Measurements from ENCODE around the gene SPAG16. TPM values are rescaled to one million over a fixed set of nuclear protein-coding genes. Genes with fewer than 3 reads are reported as not detected.

Gene SPAG16
- total RNA-seq, 1 donor from 2014 or later, result 16.7 TPM

DNA sequence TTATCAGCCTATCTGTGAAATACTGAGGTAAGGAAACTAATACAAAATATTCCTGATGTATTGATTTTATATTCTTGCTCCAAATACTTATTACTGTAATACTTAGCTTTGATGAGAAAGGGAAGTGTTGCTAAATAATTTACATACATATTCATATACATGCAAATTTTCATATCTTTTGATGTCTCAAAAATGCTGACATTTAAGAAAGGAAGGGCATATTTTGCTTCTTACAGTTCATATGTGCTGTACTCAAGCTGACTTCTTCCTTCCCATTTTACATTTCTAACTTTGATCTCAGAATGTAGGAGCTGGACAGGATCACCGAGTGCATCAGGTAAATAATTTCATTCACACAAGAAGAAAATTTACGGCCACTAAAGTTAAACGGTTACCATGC is 727.4 kb downstream of the SPAG16 start:
- no peak overlapping the region for H2AFZ ChIP-seq (ENCODE audit: low read depth, low read length)
- no peak overlapping the region for H3K4me3 Mint-ChIP-seq (ENCODE audit: unreplicated experiment)

GRCh38 chr2:214014551-214015220 is 730.4 kb downstream of the SPAG16 start:
- no peak overlapping the region for H2AFZ ChIP-seq (ENCODE audit: low read depth, low read length)
- no peak overlapping the region for H3K4me3 Mint-ChIP-seq (ENCODE audit: unreplicated experiment)
- FAIRE-seq (no peak), DNase-seq (ENCODE audit: low read depth) (no peak)
- no peaks in the 10 kb centered on the region for H4K20me1 ChIP-seq (ENCODE audit: insufficient read depth, low read length)
- no peaks in the 10 kb centered on the region for H3K9me3 Mint-ChIP-seq (ENCODE audit: unreplicated experiment)
- no peak overlapping the region for H3K4me3 ChIP-seq (ENCODE audit: insufficient read depth, low read depth, low read length)
- H3K79me2 ChIP-seq (ENCODE audit: insufficient read depth, low read length), result no peaks in the 10 kb centered on the region
- TF ChIP-seq CTCF (IDR thresholded peaks at IDR 0.05; ENCODE audit: insufficient read depth, low read depth, low read length) (no peak), EZH2 (IDR thresholded peaks at IDR 0.05; ENCODE audit: insufficient read depth, low read length) (no peak)
- H3K9ac ChIP-seq (ENCODE audit: low read length), result no peak overlapping the region
- no peak overlapping the region for H3K27ac Mint-ChIP-seq (ENCODE audit: unreplicated experiment)
- peaks cover 13% of the 10 kb centered on the region for H3K4me1 ChIP-seq (ENCODE audit: insufficient read depth, low read length)
- no peak overlapping the region for H3K4me2 ChIP-seq (ENCODE audit: low read length)
- no peaks in the 10 kb centered on the region for H3K36me3 ChIP-seq (ENCODE audit: insufficient read depth, low read length)
- no peak overlapping the region for H3K27ac ChIP-seq (ENCODE audit: low read depth, low read length)
- peaks cover 10% of the 10 kb centered on the region for H3K4me1 Mint-ChIP-seq (ENCODE audit: low read depth, unreplicated experiment)
- H3K27me3 ChIP-seq (ENCODE audit: insufficient read depth, low read length), result no peaks in the 10 kb centered on the region
- H3K9me3 ChIP-seq (ENCODE audit: insufficient read depth, low read depth, low read length), result no peaks in the 10 kb centered on the region
- no peaks in the 10 kb centered on the region for H3K27me3 Mint-ChIP-seq (ENCODE audit: low read depth, unreplicated experiment)
- no peaks in the 10 kb centered on the region for H3K36me3 Mint-ChIP-seq (ENCODE audit: low read depth, unreplicated experiment)

More for the DNA sequence above, 727.4 kb downstream of the SPAG16 start:
- no peaks in the 10 kb centered on the region for H4K20me1 ChIP-seq (ENCODE audit: insufficient read depth, low read length)
- DNase-seq (ENCODE audit: low read depth), result no peak
- H3K79me2 ChIP-seq (ENCODE audit: insufficient read depth, low read length), result no peaks in the 10 kb centered on the region
- H3K9me3 ChIP-seq (ENCODE audit: insufficient read depth, low read depth, low read length), result no peaks in the 10 kb centered on the region
- no peaks in the 10 kb centered on the region for H3K9me3 Mint-ChIP-seq (ENCODE audit: unreplicated experiment)
- H3K4me2 ChIP-seq (ENCODE audit: low read length), result no peak overlapping the region
- H3K27ac Mint-ChIP-seq (ENCODE audit: unreplicated experiment), result no peak overlapping the region
- H3K27me3 ChIP-seq (ENCODE audit: insufficient read depth, low read length), result no peaks in the 10 kb centered on the region
- no peak overlapping the region for H3K4me3 ChIP-seq (ENCODE audit: insufficient read depth, low read depth, low read length)
- no peak overlapping the region for H3K9ac ChIP-seq (ENCODE audit: low read length)
- FAIRE-seq, result no peak
- H3K27me3 Mint-ChIP-seq (ENCODE audit: low read depth, unreplicated experiment), result no peaks in the 10 kb centered on the region
- TF ChIP-seq EZH2 (IDR thresholded peaks at IDR 0.05; ENCODE audit: insufficient read depth, low read length), result no peak
- TF ChIP-seq CTCF (IDR thresholded peaks at IDR 0.05; ENCODE audit: insufficient read depth, low read depth, low read length), result no peak
- no peaks in the 10 kb centered on the region for H3K4me1 ChIP-seq (ENCODE audit: insufficient read depth, low read length)
- no peak overlapping the region for H3K27ac ChIP-seq (ENCODE audit: low read depth, low read length)
- no peaks in the 10 kb centered on the region for H3K4me1 Mint-ChIP-seq (ENCODE audit: low read depth, unreplicated experiment)
- no peaks in the 10 kb centered on the region for H3K36me3 ChIP-seq (ENCODE audit: insufficient read depth, low read length)
- H3K36me3 Mint-ChIP-seq (ENCODE audit: low read depth, unreplicated experiment), result no peaks in the 10 kb centered on the region

Measured in astrocyte (in vitro differentiated cells and primary cell).